OCI-LY7 (cell line): Measurements from ENCODE around the gene LIPC. TPM values are rescaled to one million over a fixed set of nuclear protein-coding genes. Genes with fewer than 3 reads are reported as not detected.

Experiments
- BruUV-seq: library from RNA; stranded (reverse); fragments of 400-500 nt; replicated peaks from 2 replicates; lab custom pipeline; 2021; lab: Mats Ljungman, UMichigan
- CTCF ChIA-PET: fragments of 300-600 bp; sonication (Branson Sonifier 250); formaldehyde crosslinking; loops from one replicate; lab custom pipeline; 2022; ENCODE audit warnings: antibody characterized with exemption; ENCODE audit not compliant: unreplicated experiment; lab: Charles Lee
- POLR2A ChIA-PET: fragments of 300-600 bp; sonication (Branson Sonifier 250); formaldehyde crosslinking; loops from one replicate; lab custom pipeline; 2022; ENCODE audit warnings: antibody characterized with exemption; lab: Charles Lee
- DNase-seq: peaks from one replicate; pipeline ENCODE4 v3.0.0-alpha.2; 2015; ENCODE audit warnings: low spot score
- H2AFZ ChIP-seq: fragments of 200-600 bp; sonication (generic), shearing (Covaris generic); 2 replicates; pipeline ENCODE4 v1.6.1; 2014; ENCODE audit warnings: mild to moderate bottlenecking, antibody characterized with exemption, low read length, moderate library complexity
- H3K27ac ChIP-seq: fragments of 200-600 bp; sonication (generic); 2 replicates; pipeline ENCODE4 v1.5.1; 2014; ENCODE audit warnings: mixed run types, low read depth, mild to moderate bottlenecking, moderate library complexity, low read length, inconsistent platforms; ENCODE audit not compliant: poor library complexity, severe bottlenecking
- H3K36me3 ChIP-seq: fragments of 200-600 bp; sonication (generic); 2 replicates; pipeline ENCODE4 v1.6.1; 2014; ENCODE audit warnings: mild to moderate bottlenecking, antibody characterized with exemption, low read length, moderate library complexity, mixed read lengths; ENCODE audit not compliant: insufficient read depth
- H3K4me1 ChIP-seq: fragments of 200-600 bp; sonication (generic); 2 replicates; pipeline ENCODE4 v1.5.1; 2014; ENCODE audit warnings: mild to moderate bottlenecking, low read length; ENCODE audit not compliant: insufficient read depth, poor library complexity, severe bottlenecking
- H3K4me2 ChIP-seq: fragments of 200-600 bp; sonication (generic); 2 replicates; pipeline ENCODE4 v1.6.1; 2014; ENCODE audit warnings: mild to moderate bottlenecking, low read length
- H3K4me3 ChIP-seq: fragments of 200-600 bp; sonication (generic); 2 replicates; pipeline ENCODE4 v1.5.1; 2014; ENCODE audit warnings: mild to moderate bottlenecking, low read depth, low read length; ENCODE audit not compliant: poor library complexity, severe bottlenecking
- H3K79me2 ChIP-seq: fragments of 200-600 bp; sonication (generic); 2 replicates; pipeline ENCODE4 v1.6.1; 2016; ENCODE audit warnings: low read depth, mild to moderate bottlenecking, low read length, moderate library complexity, mixed read lengths; ENCODE audit not compliant: insufficient read depth
- H3K9me2 ChIP-seq: fragments of 200-600 bp; sonication (generic); 2 replicates; pipeline ENCODE4 v1.6.1; 2016; ENCODE audit warnings: mild to moderate bottlenecking, low read length, mixed read lengths; ENCODE audit not compliant: insufficient read depth
- H3K9me3 ChIP-seq: fragments of 200-600 bp; sonication (generic); 2 replicates; pipeline ENCODE4 v1.6.1; 2014; ENCODE audit warnings: mild to moderate bottlenecking, mixed run types, low read length, mixed read lengths
- H4K20me1 ChIP-seq: fragments of 200-600 bp; sonication (generic); 2 replicates; pipeline ENCODE4 v1.6.1; 2014; ENCODE audit warnings: mild to moderate bottlenecking, antibody characterized with exemption, low read length, moderate library complexity, mixed read lengths; ENCODE audit not compliant: insufficient read depth
- CTCF ChIP-seq: fragments of 200-600 bp; sonication (generic); conservative IDR thresholded peaks from 2 replicates; pipeline ENCODE4 v1.5.1; 2014; ENCODE audit warnings: mild to moderate bottlenecking, antibody characterized with exemption, low read length, moderate library complexity, mixed read lengths
- EZH2phosphoT487 ChIP-seq: fragments of 200-600 bp; sonication (generic); IDR thresholded peaks from 2 replicates; pipeline ENCODE4 v1.6.1; 2018; ENCODE audit warnings: low read depth, borderline replicate concordance, mild to moderate bottlenecking, mixed run types, antibody characterized with exemption, low read length, moderate library complexity, mixed read lengths
- intact Hi-C: fragments of 100-400 bp; cut with micrococcal nuclease; formaldehyde crosslinking; loops from one replicate; pipeline ENCODE4 v1.10.0; 2022; ENCODE audit not compliant: unreplicated experiment
- total RNA-seq, 2 experiments: library from RNA; depleted of rRNA in 1 of 2; stranded (reverse); fragments of >200 nt in 1 of 2; shearing (Covaris generic) in 1 of 2; gene quantifications; 2 replicates each; pipeline ENCODE4 v1.2.3, GENCODE V29; 2014 to 2022

Gene LIPC
- total RNA-seq, 2 experiments from 2014 or later = 0.50 TPM; not detected in 1

GRCh38 chr15:58566029-58566428, 134.2 kb downstream of the LIPC start:
- no peaks in the 10 kb centered on the region for H3K9me3 ChIP-seq
- H2AFZ ChIP-seq = no peak overlapping the region
- no peak overlapping the region for H3K4me3 ChIP-seq
- no peaks in the 10 kb centered on the region for H3K79me2 ChIP-seq
- ChIA-PET POLR2A (no interaction called here), CTCF (no interaction called here)
- TF ChIP-seq EZH2phosphoT487 (no peak), CTCF (no peak)
- no peak overlapping the region for H3K27ac ChIP-seq
- no peaks in the 10 kb centered on the region for H3K4me1 ChIP-seq
- no peak overlapping the region for H3K4me2 ChIP-seq
- DNase-seq = no peak
- H3K36me3 ChIP-seq = no peaks in the 10 kb centered on the region
- intact Hi-C loops = no loop called here
- BruUV-seq = no TSS peak
- no peaks in the 10 kb centered on the region for H3K9me2 ChIP-seq
- H4K20me1 ChIP-seq = no peaks in the 10 kb centered on the region

GRCh38 chr15:58568157-58568571, 136.4 kb downstream of the LIPC start:
- ChIA-PET POLR2A (interaction anchor here (1.4 kb wide), 1 partner anchor 8 kb away, joined by 4 read pairs; no protein-coding TSS in a partner anchor), CTCF (no interaction called here)
- intact Hi-C loops = no loop called here
- Histone ChIP-seq H4K20me1 (no peaks in the 10 kb centered on the region), H3K27ac (no peak overlapping the region), H3K4me2 (no peak overlapping the region), H3K36me3 (no peaks in the 10 kb centered on the region), H2AFZ (0 out of 2 replicates have a peak overlapping the region, but pooled peaks have one; percentile 27), H3K9me2 (no peaks in the 10 kb centered on the region), H3K79me2 (no peaks in the 10 kb centered on the region), H3K4me3 (no peak overlapping the region), H3K9me3 (no peaks in the 10 kb centered on the region), H3K4me1 (no peaks in the 10 kb centered on the region)
- BruUV-seq = no TSS peak
- TF ChIP-seq CTCF = no peak
- TF ChIP-seq EZH2phosphoT487 = no peak
- no peak for DNase-seq

GRCh38 chr15:58569455-58569854, 137.7 kb downstream of the LIPC start:
- no peak overlapping the region for H3K27ac ChIP-seq
- ChIA-PET CTCF (no interaction called here), POLR2A (interaction anchor here (1.4 kb wide), 1 partner anchor 10 kb away, joined by 4 read pairs; no protein-coding TSS in a partner anchor)
- H3K36me3 ChIP-seq = no peaks in the 10 kb centered on the region
- H3K4me2 ChIP-seq = no peak overlapping the region
- no peak overlapping the region for H3K4me3 ChIP-seq
- H2AFZ ChIP-seq = no peak overlapping the region
- no peak for DNase-seq
- H3K9me2 ChIP-seq = no peaks in the 10 kb centered on the region
- H3K4me1 ChIP-seq = peaks cover 3% of the 10 kb centered on the region
- TF ChIP-seq EZH2phosphoT487 = no peak
- H4K20me1 ChIP-seq = no peaks in the 10 kb centered on the region
- H3K79me2 ChIP-seq = no peaks in the 10 kb centered on the region
- H3K9me3 ChIP-seq = no peaks in the 10 kb centered on the region
- intact Hi-C loops = no loop called here
- BruUV-seq = no TSS peak
